GM04504 (cell line): ENCODE results near the gene THSD7A.
"Not testable (repeated sequence)": the region's sequence is repeated elsewhere in the genome, so short reads cannot be mapped to it uniquely, and the experiment has no call there.

Source experiments
- DNase-seq: peaks from one replicate; pipeline ENCODE4 v3.0.0-alpha.2; 2012; ENCODE audit warnings: low read depth

THSD7A gene

DNA sequence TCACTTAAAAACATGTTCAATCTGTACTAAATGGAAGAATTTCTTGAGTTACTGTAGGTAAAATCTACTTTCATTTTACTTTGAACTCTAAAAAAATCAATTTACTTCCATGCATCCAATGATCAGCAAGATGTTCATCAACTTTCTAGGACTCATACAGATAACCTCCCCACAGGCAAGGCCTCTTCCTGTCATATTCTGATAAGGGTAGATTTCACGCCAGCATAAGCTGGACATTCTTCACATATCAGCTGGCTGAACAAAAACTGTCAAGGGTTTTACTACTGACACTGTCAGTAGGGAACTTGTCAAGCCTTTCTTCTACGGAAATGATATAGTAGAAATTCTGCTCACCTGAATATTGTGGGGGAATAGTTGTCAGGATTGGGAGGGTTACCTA, 244.9 kb downstream of the THSD7A start:
- no peak for DNase-seq

- no peak for DNase-seq
These were observed 247.5 kb downstream of the THSD7A start for GRCh38 chr7:11584406-11585031.

DNA sequence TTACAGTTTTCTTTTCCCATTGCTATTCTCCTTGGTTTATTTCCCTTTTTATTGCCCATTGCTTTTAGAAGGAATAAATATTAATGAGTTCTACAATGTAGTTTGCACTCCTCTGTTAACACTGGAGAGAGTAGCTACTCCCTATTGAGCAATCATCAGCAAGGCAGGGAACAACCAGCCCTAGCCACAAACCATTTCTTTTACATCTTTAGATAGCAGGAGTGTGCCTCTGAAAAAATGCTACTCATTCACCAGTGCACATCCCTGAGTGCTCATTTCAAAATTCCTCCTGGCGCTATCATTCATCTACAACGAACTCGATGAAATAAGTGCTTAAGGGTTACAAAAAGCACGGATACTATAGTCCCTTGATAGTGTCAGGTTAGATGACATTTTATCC, 252.9 kb downstream of the THSD7A start:
- no peak for DNase-seq

- no peak for DNase-seq
These were observed 255.7 kb downstream of the THSD7A start for GRCh38 chr7:11576310-11576709.

DNA sequence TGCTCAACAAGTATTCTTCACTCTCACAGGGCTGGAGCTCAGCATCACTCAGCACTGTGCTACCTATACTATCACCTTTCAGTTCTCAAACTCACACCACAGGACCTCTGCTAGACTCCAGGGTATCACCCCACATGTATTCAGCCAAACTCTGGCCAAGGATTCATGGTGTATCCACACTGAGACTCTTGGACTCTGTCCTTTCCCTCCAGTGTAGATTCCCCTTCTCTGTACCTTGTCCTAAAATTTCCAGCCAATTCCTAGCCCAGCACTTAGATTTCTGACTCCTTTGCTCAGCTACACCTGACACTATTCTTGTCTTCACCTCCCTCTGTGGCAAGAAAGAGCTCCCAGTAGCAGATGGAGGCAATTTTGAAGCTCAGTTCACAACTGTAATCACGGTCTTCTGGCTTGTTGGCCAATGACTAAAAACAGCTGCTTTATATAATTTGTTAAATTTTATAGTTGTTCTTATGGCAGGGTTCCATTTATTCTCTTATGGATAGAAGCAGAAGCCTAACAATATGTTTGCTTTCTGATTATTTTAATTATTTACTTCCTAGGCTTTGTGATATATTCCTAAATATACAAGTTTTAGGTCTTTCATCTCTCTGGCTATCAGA, 258.8 kb downstream of the THSD7A start:
- no peak for DNase-seq

DNA sequence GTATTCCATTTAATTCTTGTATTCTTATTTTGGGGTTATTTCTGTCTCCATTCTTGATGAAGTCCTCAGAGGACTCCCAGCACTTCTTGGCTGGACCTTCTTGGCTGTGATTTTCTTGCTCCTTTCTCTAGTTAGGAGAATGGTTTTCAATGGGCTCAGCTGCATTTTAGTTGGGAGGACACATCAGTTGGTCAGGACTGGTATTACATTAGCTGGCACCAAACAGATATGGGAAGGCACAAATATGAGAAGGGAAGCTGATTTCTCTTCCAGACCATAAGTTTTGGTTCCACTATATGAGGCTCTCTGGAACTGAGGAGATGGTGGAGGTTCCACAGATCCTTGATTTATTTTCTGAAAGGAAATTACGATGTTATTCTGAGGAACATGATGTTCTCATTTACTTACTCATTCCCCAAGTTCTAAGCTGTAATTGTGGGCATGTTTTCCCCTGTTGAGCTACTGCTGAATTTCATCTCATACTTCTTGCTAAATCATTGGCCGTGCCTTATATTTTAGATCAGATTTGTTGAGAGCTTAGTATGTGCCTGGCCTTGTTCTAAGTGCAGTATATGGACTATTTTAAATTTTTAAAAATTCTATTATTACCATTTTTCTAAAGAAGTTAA, 261.0 kb downstream of the THSD7A start:
- no peak for DNase-seq

DNA sequence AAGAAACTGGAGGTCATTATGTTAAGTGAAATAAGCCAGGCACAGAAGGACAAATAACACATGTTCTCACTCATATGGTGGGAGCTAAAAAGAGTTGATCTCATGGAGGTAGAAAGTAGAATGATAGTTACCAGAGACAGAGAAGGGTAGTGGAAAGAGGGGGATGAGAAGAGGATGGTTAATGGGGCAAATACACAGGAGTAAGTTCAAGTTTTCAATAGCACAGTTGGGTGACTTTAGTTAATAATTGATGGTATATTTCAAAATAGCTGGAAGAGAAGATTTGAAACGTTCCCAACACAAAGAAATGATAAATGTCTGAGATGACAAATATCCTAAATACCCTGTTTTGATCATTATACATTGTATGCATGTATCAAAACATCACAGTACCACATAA, 261.8 kb downstream of the THSD7A start:
- DNase-seq = no peak

GRCh38 chr7:11567571-11567970, 264.4 kb downstream of the THSD7A start:
- no peak for DNase-seq

- no peak for DNase-seq
These were observed 274.4 kb downstream of the THSD7A start for GRCh38 chr7:11557627-11558026.

GRCh38 chr7:11552676-11553296, 279.2 kb downstream of the THSD7A start:
- no peak for DNase-seq

DNA sequence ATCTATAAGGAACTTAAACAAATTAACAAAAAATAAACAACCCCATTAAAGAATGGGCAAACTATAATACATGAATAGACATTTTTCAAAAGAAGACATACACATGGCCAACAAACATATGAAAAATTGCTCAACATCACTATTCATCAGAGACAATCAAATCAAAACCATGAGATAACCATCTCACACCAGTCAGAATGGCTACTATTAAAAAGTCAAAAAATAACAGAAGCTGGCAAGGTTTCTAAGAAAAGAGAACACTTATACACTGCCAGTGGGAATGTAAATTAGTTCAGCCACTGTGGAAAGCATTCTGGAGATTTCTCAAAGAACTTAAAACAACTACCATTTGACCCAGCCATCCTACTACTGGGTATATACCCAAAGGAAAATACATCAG, 280.5 kb downstream of the THSD7A start:
- DNase-seq = no peak

- no peak for DNase-seq
These were observed 283.5 kb downstream of the THSD7A start for GRCh38 chr7:11548532-11548931.

GRCh38 chr7:11541330-11541729, 290.7 kb downstream of the THSD7A start:
- no peak for DNase-seq

GRCh38 chr7:11540271-11540761, 291.7 kb downstream of the THSD7A start:
- DNase-seq = no peak

- no peak for DNase-seq
These were observed 292.1 kb downstream of the THSD7A start for GRCh38 chr7:11539853-11540252.

DNA sequence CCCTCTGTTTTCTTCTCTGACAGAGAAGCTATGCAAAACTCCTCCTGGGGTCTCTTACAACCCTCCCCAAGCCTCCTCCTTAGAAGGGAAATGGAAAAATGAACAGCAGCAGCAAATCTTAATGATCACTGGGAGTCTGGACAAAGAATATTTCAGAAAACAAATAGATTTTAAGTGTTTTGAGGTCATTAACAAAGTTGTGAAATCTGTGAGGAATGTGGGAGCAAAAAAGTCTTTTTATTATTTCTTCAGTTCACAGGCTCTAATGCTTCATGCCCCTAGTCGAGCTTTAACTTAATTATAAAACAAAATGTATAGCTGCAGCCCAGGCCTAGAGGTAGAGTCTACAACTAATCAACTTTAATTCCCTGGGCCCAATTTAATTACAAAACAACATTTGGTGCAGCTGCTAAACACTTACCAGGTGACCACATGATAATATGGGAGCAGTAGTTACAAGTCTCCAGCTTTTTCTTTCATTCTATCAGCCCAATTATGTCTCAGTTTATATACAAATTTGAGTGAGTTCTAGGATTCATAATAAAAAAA, 293.2 kb downstream of the THSD7A start:
- no peak for DNase-seq

GRCh38 chr7:11533229-11533820, 298.7 kb downstream of the THSD7A start:
- no peak for DNase-seq

DNA sequence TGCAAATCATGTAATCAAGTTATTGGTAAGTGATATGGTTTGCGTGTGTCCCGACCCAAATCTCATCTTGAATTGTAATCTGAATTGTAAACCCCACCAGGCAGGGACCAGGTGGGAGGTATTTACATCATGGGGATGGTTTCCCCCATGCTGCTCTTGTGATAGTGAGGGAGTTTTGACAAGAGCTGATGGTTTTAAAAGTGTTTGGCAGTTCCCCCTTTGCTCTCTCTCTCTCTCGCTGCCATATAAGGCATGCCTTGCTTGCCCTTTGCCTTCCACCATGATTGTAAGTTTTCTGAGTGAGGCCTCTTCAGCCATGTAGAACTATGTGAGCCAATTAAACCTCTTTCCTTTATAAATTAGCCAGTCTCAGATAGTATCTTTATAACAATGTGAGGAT, 302.6 kb downstream of the THSD7A start:
- no peak for DNase-seq

DNA sequence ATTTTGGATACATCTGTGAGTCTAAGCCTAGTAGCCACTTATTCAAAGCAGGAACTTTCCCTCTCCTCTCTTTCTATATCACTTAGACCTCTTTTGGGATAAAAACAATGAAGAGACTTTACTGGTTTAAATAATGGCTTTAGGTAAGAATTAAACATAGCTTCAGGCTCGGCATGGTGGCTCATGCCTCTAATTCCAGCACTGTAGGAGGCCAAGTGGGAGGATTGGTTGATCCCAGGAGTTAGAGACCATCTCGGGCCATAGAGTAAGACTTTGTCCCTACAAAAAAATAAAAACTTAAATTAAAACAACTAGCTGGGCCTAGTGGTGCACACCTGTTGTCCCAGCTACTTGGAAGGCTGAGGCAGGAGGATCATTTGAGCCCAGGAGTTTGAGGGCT, 304.3 kb downstream of the THSD7A start:
- DNase-seq = no peak

- DNase-seq = no peak
These were observed 307.3 kb downstream of the THSD7A start for GRCh38 chr7:11524476-11525397.

DNA sequence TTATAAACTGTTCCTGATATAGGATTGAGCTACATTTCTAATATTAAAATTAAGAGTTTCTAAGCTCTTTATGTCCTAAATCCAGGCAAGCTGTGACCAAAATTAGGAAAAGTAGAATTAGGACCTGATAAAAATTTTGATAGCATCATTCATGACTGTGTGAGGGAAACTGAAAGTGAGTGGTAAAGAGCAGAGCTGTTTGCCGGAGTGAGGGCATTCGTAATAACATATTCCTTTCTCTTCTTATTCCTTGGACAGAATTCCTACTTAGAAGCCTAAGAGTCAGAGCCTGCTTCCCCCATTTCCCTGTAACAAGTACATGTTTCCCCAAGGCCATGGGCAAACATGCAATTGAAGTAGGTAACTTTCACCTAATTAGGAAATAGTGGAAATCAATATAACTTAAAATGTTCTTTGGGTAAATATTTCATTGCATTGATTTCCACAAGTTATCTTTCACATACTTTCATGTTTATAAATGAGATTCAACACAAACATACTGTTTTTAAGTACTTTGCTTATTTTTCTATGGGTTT, 310.0 kb downstream of the THSD7A start:
- DNase-seq = not testable (repeated sequence)
